Transverse colon (tissue), 4 donors: ENCODE results near the gene GRIA3. TPM values are rescaled to one million over a fixed set of nuclear protein-coding genes. Genes with fewer than 3 reads are reported as not detected.

Source experiments
- DNase-seq: peaks from one replicate; pipeline ENCODE4 v3.0.0-alpha.2; 2019
- H3K27ac ChIP-seq, 4 donors: fragments of 200-600 bp; sonication (generic); 2 replicates each; pipeline ENCODE4 v1.5.1; 2016 to 2018; ENCODE audit warnings: inconsistent platforms in 4 of 4
- H3K27me3 ChIP-seq: fragments of 200-600 bp; sonication (generic); 2 replicates; pipeline ENCODE4 v1.5.1; 2017; ENCODE audit warnings: inconsistent platforms
- H3K36me3 ChIP-seq, 4 donors: fragments of 200-600 bp; sonication (generic); 2 replicates each; pipeline ENCODE4 v1.5.1; 2017 to 2019; ENCODE audit warnings: inconsistent platforms in 4 of 4
- H3K4me1 ChIP-seq, 4 donors: fragments of 200-600 bp; sonication (generic); 2 replicates each; pipeline ENCODE4 v1.5.1; 2017 to 2020; ENCODE audit warnings: inconsistent platforms in 4 of 4
- H3K4me3 ChIP-seq, 4 donors: fragments of 200-600 bp; sonication (generic); 1 replicate in 1 of 4; 2 replicates in 3 of 4; pipeline versions ENCODE4 v1.5.1 to v1.6.1; 2017 to 2019; ENCODE audit warnings: inconsistent platforms in 4 of 4
- H3K9me3 ChIP-seq, 2 donors: fragments of 200-600 bp; sonication (generic); 2 replicates each; pipeline ENCODE4 v1.5.1; 2017 to 2019; ENCODE audit warnings: inconsistent platforms in 2 of 2
- EP300 ChIP-seq: sonication (generic); formaldehyde crosslinking; IDR thresholded peaks from one replicate; pipeline ENCODE4 v1.6.1; 2017; ENCODE audit warnings: antibody characterized with exemption, low read depth
- POLR2A ChIP-seq: fragments of 450-650 bp; IDR thresholded peaks from one replicate; pipeline ENCODE4 v1.6.1; 2016; ENCODE audit warnings: antibody characterized with exemption, mild to moderate bottlenecking, moderate library complexity
- POLR2AphosphoS5 ChIP-seq, 3 donors: sonication (generic); formaldehyde crosslinking; IDR thresholded peaks; one replicate each; pipeline ENCODE4 v1.6.1; 2016; ENCODE audit warnings: antibody characterized with exemption in 3 of 3
- WGBS, 2 donors: methylation state at CpG; one replicate each; pipeline ENCODE4 v1.1.5; 2018; ENCODE audit warnings: low coverage in 1 of 2; 5-methylcytosine and 5-hydroxymethylcytosine counted together
- in situ Hi-C, 4 donors: fragments of 200-750 bp; cut with MboI; loops; one replicate each; pipeline versions ENCODE4 v1.15.0 to v1.15.1; 2017; ENCODE audit warnings: low sequenced_read_pairs in 3 of 4, low pct_ligation_motif_present in 1 of 4, low pct_unique_long_range_greater_than_20kb in 1 of 4
- intact Hi-C: fragments of 100-400 bp; cut with DNase I; formaldehyde crosslinking; loops from one replicate; pipeline ENCODE4 v1.15.1; 2023; ENCODE audit warnings: low total_unique reads
- total RNA-seq, 4 donors: library from RNA; depleted of rRNA; stranded (reverse); fragments of >200 nt; gene quantifications; one replicate each; pipeline ENCODE4 v1.1.0, GENCODE V29; 2016
- TF ChIP-seq, protein P1 (sequence below), 5 experiments: fragments of 200-600 bp in 3 of 5; fragments of 450-650 bp in 2 of 5; sonication (generic) in 3 of 5; IDR thresholded peaks; 1 replicate in 2 of 5; 2 replicates in 3 of 5; pipeline ENCODE4 v1.5.1; 2016 to 2017; ENCODE audit warnings: antibody characterized with exemption in 5 of 5, inconsistent platforms in 3 of 5, mild to moderate bottlenecking in 2 of 5, moderate library complexity in 1 of 5

Gene GRIA3
- total RNA-seq, 4 donors from 2014 or later: 0.40 to 1.1 (median 0.68) TPM; not detected in 1

DNA sequence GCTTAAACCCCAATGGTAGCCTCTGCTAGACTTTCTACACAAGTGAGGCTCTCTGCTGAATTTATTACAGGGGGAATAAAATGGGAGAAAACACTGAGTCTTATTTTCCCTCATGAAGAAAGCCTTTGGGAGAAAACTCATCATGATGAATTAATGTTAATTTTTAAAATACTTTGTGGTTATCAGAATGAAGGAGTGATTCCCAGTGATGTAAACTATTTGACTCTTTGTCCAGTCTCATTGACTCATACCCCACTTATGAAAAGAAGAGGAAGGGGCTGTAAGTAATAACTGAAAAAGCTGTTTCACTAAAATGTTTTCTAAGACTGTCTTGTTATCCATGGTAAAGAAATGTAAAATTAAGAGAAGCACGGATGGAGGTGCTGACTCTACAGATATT, 208.8 kb downstream of the GRIA3 start:
- Histone ChIP-seq H3K36me3 (no peaks in the 10 kb centered on the region), H3K4me3 (no peak overlapping the region), H3K27ac (no peak overlapping the region), H3K27me3 (no peaks in the 10 kb centered on the region), H3K4me1 (no peaks in the 10 kb centered on the region), H3K9me3 (no peaks in the 10 kb centered on the region)
- no peak for DNase-seq
- WGBS, 2 donors: 76 to 78% methylated on average over 1 of the region's 1 CpG
- no peak for TF ChIP-seq POLR2AphosphoS5 (IDR thresholded peaks at IDR 0.05)
- no peak for TF ChIP-seq EP300
- no peak for TF ChIP-seq POLR2A
- TF ChIP-seq, protein P1, sequence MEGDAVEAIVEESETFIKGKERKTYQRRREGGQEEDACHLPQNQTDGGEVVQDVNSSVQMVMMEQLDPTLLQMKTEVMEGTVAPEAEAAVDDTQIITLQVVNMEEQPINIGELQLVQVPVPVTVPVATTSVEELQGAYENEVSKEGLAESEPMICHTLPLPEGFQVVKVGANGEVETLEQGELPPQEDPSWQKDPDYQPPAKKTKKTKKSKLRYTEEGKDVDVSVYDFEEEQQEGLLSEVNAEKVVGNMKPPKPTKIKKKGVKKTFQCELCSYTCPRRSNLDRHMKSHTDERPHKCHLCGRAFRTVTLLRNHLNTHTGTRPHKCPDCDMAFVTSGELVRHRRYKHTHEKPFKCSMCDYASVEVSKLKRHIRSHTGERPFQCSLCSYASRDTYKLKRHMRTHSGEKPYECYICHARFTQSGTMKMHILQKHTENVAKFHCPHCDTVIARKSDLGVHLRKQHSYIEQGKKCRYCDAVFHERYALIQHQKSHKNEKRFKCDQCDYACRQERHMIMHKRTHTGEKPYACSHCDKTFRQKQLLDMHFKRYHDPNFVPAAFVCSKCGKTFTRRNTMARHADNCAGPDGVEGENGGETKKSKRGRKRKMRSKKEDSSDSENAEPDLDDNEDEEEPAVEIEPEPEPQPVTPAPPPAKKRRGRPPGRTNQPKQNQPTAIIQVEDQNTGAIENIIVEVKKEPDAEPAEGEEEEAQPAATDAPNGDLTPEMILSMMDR (IDR thresholded peaks at IDR 0.05): no peak
- in situ Hi-C loops: no loop called here
- intact Hi-C loops: no loop called here

DNA sequence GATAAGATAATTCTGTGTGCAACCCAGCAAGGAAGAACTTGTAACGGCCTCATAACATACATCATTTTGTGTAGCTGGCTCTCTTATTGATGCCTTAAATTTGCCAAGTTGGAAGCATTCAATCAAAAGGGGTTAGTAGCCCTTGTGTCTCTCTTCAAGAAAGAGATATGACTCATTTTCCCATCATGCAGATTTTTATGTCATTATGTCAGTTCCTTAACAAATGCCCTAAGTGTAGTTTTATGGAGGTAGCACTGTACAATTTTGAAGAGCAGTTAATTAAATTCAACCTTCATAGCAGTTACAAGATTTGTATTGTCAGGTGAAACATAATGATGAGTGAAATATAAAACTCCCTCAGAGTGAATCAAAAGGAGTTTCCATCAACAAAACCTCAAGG, 215.6 kb downstream of the GRIA3 start:
- WGBS, 2 donors: 48% methylated on average over 1 of the region's 1 CpG; no CpG with 5 or more reads in 1 of the 2 donors
- intact Hi-C loops (no loop called here), in situ Hi-C loops (no loop called here)
- no peaks in the 10 kb centered on the region for H3K9me3 ChIP-seq
- H3K27me3 ChIP-seq: no peaks in the 10 kb centered on the region
- no peaks in the 10 kb centered on the region for H3K4me1 ChIP-seq
- TF ChIP-seq EP300 (no peak), POLR2AphosphoS5 (IDR thresholded peaks at IDR 0.05) (no peak), POLR2A (no peak)
- TF ChIP-seq, protein P1 (IDR thresholded peaks at IDR 0.05): no peak
- H3K36me3 ChIP-seq: no peaks in the 10 kb centered on the region
- H3K27ac ChIP-seq: no peak overlapping the region
- no peak for DNase-seq
- no peak overlapping the region for H3K4me3 ChIP-seq

DNA sequence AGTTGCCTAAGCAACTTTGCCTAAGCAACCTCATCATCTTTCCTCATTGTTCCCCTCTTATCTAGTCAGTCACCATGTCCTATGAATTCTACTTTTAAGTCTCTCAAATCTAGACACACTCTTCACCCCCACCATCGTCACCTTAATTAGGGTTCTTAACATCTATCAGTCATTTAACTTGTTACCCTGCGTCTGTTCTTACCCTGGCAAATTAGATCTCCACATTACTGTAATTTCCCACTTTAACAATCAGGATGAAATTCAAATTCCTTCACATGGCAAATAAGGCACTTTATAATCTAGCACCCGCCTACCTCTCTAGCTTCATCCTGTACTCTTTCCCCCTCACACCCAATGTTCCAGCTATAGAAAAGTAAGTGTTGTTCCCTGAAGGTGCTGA, 221.2 kb downstream of the GRIA3 start:
- intact Hi-C loops: no loop called here
- in situ Hi-C loops: no loop called here

DNA sequence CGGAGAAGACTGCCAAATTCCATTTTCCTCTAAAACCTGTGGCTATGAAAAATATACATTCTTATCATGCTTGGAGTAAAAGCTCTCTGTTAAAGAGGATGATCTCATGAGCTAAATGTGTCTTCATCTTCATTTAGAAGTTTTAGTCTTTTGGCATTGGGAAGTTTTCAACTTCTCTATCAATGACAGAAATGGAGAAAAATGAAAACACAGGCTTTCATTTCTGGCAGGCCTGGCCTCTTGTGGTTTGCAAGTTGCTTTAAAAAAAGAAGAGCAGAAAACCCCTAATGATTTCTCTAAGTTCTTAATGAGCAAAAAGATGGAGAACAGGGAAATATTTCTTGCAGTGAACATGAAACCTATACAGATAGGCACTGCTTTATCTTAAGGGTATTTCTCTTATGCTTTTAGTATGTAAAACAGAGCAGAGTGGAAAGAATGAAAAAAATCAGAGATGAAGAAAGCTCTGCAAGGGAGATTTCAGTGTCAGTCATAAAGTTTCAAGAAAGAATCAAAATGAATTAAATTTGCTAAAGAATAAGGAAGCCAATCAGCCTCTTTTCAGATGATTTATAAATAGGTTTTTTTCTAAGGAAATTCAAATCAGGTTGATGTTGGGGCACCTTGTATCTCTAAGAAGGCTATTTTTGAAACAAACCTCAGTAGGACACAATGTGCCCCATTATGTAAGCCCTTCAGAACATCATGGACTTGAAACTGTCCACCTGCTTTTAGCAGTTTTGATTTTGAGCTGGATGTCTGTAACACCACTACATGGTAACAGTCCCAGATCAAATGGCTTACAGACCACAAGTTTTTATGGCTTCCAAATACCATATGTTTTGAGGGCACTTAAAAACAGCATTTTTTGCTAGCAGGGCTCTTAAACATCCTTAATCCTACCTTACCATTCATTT, 225.0 kb downstream of the GRIA3 start:
- Histone ChIP-seq H3K9me3 (no peaks in the 10 kb centered on the region), H3K27me3 (no peaks in the 10 kb centered on the region), H3K36me3 (no peaks in the 10 kb centered on the region), H3K27ac (peak overlapping the region in 1 of 4 donors; percentile 1), H3K4me1 (no peaks in the 10 kb centered on the region), H3K4me3 (no peak overlapping the region)
- WGBS, 2 donors: 70% methylated on average over 1 of the region's 1 CpG; no CpG with 5 or more reads in 1 of the 2 donors
- TF ChIP-seq, protein P1 (IDR thresholded peaks at IDR 0.05): no peak
- TF ChIP-seq POLR2A: no peak
- no peak for TF ChIP-seq EP300
- no peak for TF ChIP-seq POLR2AphosphoS5 (IDR thresholded peaks at IDR 0.05)
- in situ Hi-C loops (no loop called here), intact Hi-C loops (no loop called here)
- no peak for DNase-seq

More for the DNA sequence above, 221.2 kb downstream of the GRIA3 start:
- H3K36me3 ChIP-seq: no peaks in the 10 kb centered on the region
- no peak overlapping the region for H3K27ac ChIP-seq
- no peak for TF ChIP-seq EP300
- TF ChIP-seq, protein P1 (IDR thresholded peaks at IDR 0.05): no peak
- no peak for TF ChIP-seq POLR2AphosphoS5 (IDR thresholded peaks at IDR 0.05)
- no peak for TF ChIP-seq POLR2A
- DNase-seq: no peak
- H3K27me3 ChIP-seq: no peaks in the 10 kb centered on the region
- WGBS, 2 donors: 81 to 83% methylated on average over 3 of the region's 3 CpGs
- H3K4me3 ChIP-seq: no peak overlapping the region
- H3K4me1 ChIP-seq: no peaks in the 10 kb centered on the region
- H3K9me3 ChIP-seq: no peaks in the 10 kb centered on the region
